Mesothelial cell of epicardium (in vitro differentiated cells): ENCODE measurements around the gene AUTS2. TPM values are rescaled to one million over a fixed set of nuclear protein-coding genes. Genes with fewer than 3 reads are reported as not detected.

ENCODE experiments used
- DNase-seq, 2 experiments: peaks; one replicate each; pipeline ENCODE4 v3.0.0; 2021; ENCODE audit warnings: low spot score in 2 of 2; ENCODE audit not compliant: unreplicated experiment in 2 of 2
- H3K27ac Mint-ChIP-seq: 2 replicates; pipeline ENCODE4 v1.8.0; 2021; ENCODE audit warnings: mixed read lengths
- H3K27me3 Mint-ChIP-seq: 2 replicates; pipeline ENCODE4 v1.8.0; 2021; ENCODE audit warnings: low read depth, mixed read lengths
- H3K36me3 Mint-ChIP-seq: 2 replicates; pipeline ENCODE4 v1.8.0; 2021; ENCODE audit warnings: mixed read lengths
- H3K4me1 Mint-ChIP-seq: 2 replicates; pipeline ENCODE4 v1.8.0; 2021; ENCODE audit warnings: mixed read lengths
- H3K4me3 Mint-ChIP-seq: 2 replicates; pipeline ENCODE4 v1.8.0; 2021; ENCODE audit warnings: mild to moderate bottlenecking, moderate library complexity, mixed read lengths
- H3K9me3 Mint-ChIP-seq: 2 replicates; pipeline ENCODE4 v1.8.0; 2021; ENCODE audit warnings: mixed read lengths
- total RNA-seq: library from RNA; stranded (reverse); gene quantifications from 3 replicates; pipeline ENCODE4 v1.2.1, GENCODE V29; 2021
- TF ChIP-seq, protein P1 (sequence below): fragments of 200-600 bp; sonication (generic); IDR thresholded peaks from one replicate; pipeline ENCODE4 v1.5.0; 2021; ENCODE audit warnings: antibody characterized with exemption; ENCODE audit not compliant: unreplicated experiment

AUTS2 gene
- total RNA-seq, 1 donor from 2014 or later, result 135 TPM

DNA sequence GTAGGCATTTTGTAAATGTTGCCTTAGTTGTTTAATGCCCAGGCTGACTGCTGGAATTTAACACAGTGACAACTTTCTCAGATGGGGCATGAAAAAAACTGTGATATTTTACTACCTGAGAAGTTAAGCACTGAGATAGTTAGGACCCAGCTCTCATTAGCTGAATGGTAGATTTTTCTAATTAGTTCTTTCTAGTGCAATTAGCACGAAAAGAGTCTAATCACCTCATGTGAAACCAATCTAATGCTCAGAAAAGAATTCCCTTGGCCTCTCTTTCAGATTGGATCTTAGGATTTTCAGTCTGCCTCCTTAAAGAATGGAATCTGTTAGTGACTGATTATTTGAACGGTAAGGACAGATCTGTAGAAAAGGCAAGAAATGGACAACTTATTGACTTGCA is 743.2 kb downstream of the AUTS2 start:
- DNase-seq, result no peak
- TF ChIP-seq, protein P1, sequence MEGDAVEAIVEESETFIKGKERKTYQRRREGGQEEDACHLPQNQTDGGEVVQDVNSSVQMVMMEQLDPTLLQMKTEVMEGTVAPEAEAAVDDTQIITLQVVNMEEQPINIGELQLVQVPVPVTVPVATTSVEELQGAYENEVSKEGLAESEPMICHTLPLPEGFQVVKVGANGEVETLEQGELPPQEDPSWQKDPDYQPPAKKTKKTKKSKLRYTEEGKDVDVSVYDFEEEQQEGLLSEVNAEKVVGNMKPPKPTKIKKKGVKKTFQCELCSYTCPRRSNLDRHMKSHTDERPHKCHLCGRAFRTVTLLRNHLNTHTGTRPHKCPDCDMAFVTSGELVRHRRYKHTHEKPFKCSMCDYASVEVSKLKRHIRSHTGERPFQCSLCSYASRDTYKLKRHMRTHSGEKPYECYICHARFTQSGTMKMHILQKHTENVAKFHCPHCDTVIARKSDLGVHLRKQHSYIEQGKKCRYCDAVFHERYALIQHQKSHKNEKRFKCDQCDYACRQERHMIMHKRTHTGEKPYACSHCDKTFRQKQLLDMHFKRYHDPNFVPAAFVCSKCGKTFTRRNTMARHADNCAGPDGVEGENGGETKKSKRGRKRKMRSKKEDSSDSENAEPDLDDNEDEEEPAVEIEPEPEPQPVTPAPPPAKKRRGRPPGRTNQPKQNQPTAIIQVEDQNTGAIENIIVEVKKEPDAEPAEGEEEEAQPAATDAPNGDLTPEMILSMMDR, result no peak
- H3K9me3 Mint-ChIP-seq, result no peaks in the 10 kb centered on the region
- no peak overlapping the region for H3K4me3 Mint-ChIP-seq
- peaks cover 8% of the 10 kb centered on the region for H3K4me1 Mint-ChIP-seq
- no peaks in the 10 kb centered on the region for H3K27me3 Mint-ChIP-seq
- no peaks in the 10 kb centered on the region for H3K36me3 Mint-ChIP-seq
- H3K27ac Mint-ChIP-seq, result no peak overlapping the region

DNA sequence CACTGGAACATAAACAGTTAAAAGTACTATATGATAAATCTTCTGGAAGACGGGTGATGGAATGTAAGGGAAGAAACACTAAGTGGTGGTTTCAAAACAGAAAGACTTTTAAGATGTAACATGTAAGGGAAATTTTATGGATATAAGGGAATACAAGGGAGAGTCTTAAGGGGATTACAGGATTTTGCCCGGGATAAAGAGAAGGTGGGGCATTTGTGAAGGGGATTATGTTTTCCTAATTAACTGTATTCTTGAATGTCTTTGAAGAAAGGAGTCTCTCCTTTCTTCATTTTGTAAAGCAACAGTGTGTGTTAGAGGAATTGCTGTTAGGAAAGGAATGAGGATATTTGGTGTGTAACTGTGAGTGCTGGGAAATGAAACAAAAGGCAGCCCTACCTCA is 745.2 kb downstream of the AUTS2 start:
- DNase-seq, result no peak
- Mint-ChIP-seq H3K36me3 (no peaks in the 10 kb centered on the region), H3K4me1 (peaks cover 8% of the 10 kb centered on the region)

DNA sequence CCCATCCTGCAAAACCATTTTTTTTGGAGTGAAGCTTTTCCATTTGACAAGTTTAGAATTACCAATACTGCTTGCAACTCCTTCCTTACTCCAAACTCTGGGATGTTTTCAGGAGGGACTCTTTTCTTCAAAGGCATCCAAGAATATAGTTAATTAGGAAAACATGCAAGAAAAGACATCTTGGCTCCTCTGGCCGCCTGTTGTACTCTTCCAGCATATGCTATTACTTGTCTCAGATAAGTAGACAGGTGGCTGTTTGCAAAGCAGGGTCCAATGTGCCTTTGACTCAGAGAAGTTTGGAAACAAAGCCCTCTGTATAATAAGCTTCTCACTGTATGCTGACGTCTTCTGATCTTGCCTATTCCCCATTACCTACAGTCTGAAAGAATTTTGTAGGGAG is 746.5 kb downstream of the AUTS2 start:
- no peaks in the 10 kb centered on the region for H3K27me3 Mint-ChIP-seq
- no peak overlapping the region for H3K4me3 Mint-ChIP-seq
- no peak overlapping the region for H3K27ac Mint-ChIP-seq
- no peaks in the 10 kb centered on the region for H3K9me3 Mint-ChIP-seq
- DNase-seq, result no peak
- TF ChIP-seq, protein P1, result no peak
- no peaks in the 10 kb centered on the region for H3K36me3 Mint-ChIP-seq
- peaks cover 8% of the 10 kb centered on the region for H3K4me1 Mint-ChIP-seq

More for the DNA sequence above, 745.2 kb downstream of the AUTS2 start:
- no peaks in the 10 kb centered on the region for H3K9me3 Mint-ChIP-seq
- H3K27me3 Mint-ChIP-seq, result no peaks in the 10 kb centered on the region
- no peak overlapping the region for H3K4me3 Mint-ChIP-seq
- TF ChIP-seq, protein P1, result no peak
- H3K27ac Mint-ChIP-seq, result no peak overlapping the region

DNA sequence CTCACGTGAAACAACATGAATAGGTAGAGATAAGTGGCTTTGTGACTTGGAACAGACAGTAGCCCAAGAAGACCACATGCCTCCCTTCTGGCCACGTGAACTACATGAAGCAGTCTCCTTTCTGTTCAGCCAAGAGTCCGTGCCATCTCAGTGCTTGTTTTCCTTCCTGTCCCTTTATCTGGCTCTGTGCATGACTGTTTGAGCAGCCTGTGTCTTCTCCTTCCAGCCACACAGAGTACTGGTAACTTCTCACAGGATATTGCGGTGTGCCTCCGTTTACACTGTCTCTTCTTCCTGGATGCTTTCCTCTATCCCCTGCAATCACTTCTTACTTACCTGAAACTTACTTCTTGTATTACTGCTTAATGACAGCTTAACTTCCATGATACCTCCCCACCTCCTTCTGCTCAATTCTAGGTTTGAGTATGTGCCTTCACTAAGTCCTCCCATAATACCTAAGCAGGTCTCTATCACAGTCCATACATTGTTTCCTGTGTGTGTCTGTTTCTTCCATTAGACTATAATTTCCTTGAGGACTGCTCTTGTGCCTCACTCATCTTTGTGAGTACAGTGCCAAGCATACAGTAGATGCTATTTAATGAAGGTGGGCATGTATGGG is 748.7 kb downstream of the AUTS2 start:
- TF ChIP-seq, protein P1, result no peak
- H3K36me3 Mint-ChIP-seq, result peaks cover 5% of the 10 kb centered on the region

DNA sequence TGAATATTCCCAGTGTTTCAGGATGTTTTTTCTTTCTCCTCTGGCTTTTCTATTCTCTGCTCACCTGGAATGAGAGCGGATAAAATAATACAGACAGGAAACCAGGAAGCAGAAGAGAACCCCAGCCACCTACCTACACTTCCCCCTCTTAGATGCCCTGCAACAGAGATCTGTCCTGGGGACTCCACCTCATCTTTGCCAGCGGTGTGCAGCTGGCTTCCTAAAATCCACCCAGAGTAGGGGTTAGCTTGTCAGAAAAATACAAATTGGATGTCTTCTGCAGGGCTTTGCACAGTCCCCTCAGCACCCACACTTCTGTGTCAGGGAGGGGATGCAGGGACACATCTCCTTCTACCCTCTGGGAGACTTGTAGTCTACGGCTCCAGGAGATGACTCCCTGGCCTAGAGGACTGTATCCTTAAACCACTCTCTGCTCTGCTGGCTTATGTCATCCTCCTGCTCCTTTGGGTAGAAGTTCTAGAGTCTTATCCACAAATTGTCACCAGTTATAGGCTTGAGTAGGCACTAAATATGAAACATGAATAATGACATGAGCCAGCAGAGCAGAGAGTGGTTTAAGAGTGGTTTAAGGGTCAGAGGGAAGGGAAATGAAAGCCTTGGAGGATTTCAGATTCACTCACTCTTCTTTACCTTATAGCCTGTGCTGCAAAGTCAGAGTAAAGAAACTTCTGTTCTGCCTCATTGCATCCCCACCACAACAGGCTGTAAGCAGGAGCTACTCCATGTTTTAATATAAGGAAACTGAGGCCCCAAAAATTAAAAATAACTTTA is 749.4 kb downstream of the AUTS2 start:
- TF ChIP-seq, protein P1, result no peak
- Mint-ChIP-seq H3K27me3 (no peaks in the 10 kb centered on the region), H3K4me3 (no peak overlapping the region), H3K9me3 (peaks cover 3% of the 10 kb centered on the region), H3K36me3 (peaks cover 5% of the 10 kb centered on the region), H3K27ac (no peak overlapping the region), H3K4me1 (peaks cover 8% of the 10 kb centered on the region)
- DNase-seq, result no peak

More for the DNA sequence above, 748.7 kb downstream of the AUTS2 start:
- no peak for DNase-seq
- peaks cover 8% of the 10 kb centered on the region for H3K4me1 Mint-ChIP-seq
- H3K27ac Mint-ChIP-seq, result no peak overlapping the region
- H3K9me3 Mint-ChIP-seq, result peaks cover 3% of the 10 kb centered on the region
- H3K27me3 Mint-ChIP-seq, result no peaks in the 10 kb centered on the region
- no peak overlapping the region for H3K4me3 Mint-ChIP-seq
